ENCODE measurements around the gene MCTP2.

DNA sequence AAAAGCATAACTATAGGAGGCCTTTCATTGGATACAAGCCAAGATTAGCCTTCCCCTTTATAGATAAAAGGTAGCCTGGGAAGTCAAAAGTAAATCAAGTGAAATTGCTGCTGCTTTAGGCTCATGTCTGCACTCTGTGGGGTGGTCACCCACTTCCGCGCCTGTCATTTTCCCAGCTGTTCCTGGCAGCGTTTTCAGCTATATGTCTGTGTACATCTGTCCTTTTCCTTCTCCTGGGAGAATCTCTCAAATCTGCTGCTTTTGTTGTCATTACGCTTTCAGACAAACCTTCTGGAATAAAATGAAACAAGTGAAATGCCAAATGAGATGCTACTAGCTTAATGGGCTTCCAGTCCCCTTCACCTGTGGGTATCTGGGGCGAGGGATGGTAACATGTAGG, 211.8 kb downstream of the MCTP2 start:
- TF ChIP-seq, protein P1, sequence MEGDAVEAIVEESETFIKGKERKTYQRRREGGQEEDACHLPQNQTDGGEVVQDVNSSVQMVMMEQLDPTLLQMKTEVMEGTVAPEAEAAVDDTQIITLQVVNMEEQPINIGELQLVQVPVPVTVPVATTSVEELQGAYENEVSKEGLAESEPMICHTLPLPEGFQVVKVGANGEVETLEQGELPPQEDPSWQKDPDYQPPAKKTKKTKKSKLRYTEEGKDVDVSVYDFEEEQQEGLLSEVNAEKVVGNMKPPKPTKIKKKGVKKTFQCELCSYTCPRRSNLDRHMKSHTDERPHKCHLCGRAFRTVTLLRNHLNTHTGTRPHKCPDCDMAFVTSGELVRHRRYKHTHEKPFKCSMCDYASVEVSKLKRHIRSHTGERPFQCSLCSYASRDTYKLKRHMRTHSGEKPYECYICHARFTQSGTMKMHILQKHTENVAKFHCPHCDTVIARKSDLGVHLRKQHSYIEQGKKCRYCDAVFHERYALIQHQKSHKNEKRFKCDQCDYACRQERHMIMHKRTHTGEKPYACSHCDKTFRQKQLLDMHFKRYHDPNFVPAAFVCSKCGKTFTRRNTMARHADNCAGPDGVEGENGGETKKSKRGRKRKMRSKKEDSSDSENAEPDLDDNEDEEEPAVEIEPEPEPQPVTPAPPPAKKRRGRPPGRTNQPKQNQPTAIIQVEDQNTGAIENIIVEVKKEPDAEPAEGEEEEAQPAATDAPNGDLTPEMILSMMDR (conservative IDR thresholded peaks at IDR 0.05): no peak
- TF ChIP-seq ZFX (IDR thresholded peaks at IDR 0.05): no peak

Measured in C4-2B (cell line).